ENCODE data around the gene CACNG4. TPM values are rescaled to one million over a fixed set of nuclear protein-coding genes. Genes with fewer than 3 reads are reported as not detected.

Gene CACNG4
- total and polyA plus RNA-seq, 2 experiments from 2014 or later: 1.6 to 4.1 TPM

DNA sequence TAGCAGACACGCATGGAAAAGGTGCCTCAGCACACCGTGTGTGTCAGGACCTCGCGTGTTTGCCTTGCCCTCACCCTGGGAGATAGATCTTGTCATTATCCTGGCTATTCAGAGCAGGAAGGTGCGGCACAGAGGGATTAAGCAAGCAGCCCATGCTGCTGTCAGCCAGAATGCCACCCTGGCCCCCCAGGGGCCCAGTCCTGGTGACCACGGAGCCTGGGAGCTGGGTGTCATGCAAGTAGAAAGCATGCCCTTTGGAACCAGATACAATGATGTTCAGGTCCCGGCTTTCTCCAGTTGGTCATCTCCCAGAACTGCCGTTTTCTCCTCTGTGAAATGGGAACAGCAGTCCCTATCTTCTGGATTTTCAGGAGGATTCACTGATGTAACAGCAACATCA is 29.9 kb downstream of the CACNG4 start:
- Mint-ChIP-seq H3K4me3 (no peak overlapping the region), H3K4me1 (no peaks in the 10 kb centered on the region), H3K9me3 (no peaks in the 10 kb centered on the region), H3K27me3 (ENCODE audit: insufficient read depth, low read depth, poor library complexity) (peaks cover 1% of the 10 kb centered on the region), H3K36me3 (ENCODE audit: low read depth) (no peaks in the 10 kb centered on the region), H3K27ac (no peak overlapping the region)
- H3K36me3 ChIP-seq (ENCODE audit: insufficient read depth): no peaks in the 10 kb centered on the region
- no peak for DNase-seq (ENCODE audit: low spot score)
- H3K27ac ChIP-seq (ENCODE audit: low read depth): no peak overlapping the region
- H3K9me2 ChIP-seq (ENCODE audit: insufficient read depth): no peaks in the 10 kb centered on the region
- no peak overlapping the region for H3K4me2 ChIP-seq
- ATAC-seq: no peak
- H3K79me2 ChIP-seq (replicated peaks; ENCODE audit: insufficient read depth): no peaks in the 10 kb centered on the region
- TF ChIP-seq CREB1 (CRISPR knock-in tag; IDR thresholded peaks at IDR 0.05; ENCODE audit: low read depth) (no peak), JUNB (IDR thresholded peaks at IDR 0.05; ENCODE audit: unreplicated experiment) (no peak), ZNF114 (CRISPR knock-in tag; IDR thresholded peaks at IDR 0.05) (no peak), EZH2phosphoT487 (IDR thresholded peaks at IDR 0.05; ENCODE audit: unreplicated experiment) (no peak), STAT1 (IDR thresholded peaks at IDR 0.05; ENCODE audit: unreplicated experiment) (no peak), POLR2AphosphoS5 (IDR thresholded peaks at IDR 0.05; ENCODE audit: low read depth) (no peak), ZNF331 (CRISPR knock-in tag; IDR thresholded peaks at IDR 0.05; ENCODE audit: low read depth) (no peak), NANOG (IDR thresholded peaks at IDR 0.05; ENCODE audit: borderline replicate concordance) (no peak), EZH2 (IDR thresholded peaks at IDR 0.05; ENCODE audit: low read depth, unreplicated experiment) (no peak)
- TF ChIP-seq, protein P1, sequence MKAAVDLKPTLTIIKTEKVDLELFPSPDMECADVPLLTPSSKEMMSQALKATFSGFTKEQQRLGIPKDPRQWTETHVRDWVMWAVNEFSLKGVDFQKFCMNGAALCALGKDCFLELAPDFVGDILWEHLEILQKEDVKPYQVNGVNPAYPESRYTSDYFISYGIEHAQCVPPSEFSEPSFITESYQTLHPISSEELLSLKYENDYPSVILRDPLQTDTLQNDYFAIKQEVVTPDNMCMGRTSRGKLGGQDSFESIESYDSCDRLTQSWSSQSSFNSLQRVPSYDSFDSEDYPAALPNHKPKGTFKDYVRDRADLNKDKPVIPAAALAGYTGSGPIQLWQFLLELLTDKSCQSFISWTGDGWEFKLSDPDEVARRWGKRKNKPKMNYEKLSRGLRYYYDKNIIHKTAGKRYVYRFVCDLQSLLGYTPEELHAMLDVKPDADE (IDR thresholded peaks at IDR 0.05): no peak
- TF ChIP-seq, protein P2, sequence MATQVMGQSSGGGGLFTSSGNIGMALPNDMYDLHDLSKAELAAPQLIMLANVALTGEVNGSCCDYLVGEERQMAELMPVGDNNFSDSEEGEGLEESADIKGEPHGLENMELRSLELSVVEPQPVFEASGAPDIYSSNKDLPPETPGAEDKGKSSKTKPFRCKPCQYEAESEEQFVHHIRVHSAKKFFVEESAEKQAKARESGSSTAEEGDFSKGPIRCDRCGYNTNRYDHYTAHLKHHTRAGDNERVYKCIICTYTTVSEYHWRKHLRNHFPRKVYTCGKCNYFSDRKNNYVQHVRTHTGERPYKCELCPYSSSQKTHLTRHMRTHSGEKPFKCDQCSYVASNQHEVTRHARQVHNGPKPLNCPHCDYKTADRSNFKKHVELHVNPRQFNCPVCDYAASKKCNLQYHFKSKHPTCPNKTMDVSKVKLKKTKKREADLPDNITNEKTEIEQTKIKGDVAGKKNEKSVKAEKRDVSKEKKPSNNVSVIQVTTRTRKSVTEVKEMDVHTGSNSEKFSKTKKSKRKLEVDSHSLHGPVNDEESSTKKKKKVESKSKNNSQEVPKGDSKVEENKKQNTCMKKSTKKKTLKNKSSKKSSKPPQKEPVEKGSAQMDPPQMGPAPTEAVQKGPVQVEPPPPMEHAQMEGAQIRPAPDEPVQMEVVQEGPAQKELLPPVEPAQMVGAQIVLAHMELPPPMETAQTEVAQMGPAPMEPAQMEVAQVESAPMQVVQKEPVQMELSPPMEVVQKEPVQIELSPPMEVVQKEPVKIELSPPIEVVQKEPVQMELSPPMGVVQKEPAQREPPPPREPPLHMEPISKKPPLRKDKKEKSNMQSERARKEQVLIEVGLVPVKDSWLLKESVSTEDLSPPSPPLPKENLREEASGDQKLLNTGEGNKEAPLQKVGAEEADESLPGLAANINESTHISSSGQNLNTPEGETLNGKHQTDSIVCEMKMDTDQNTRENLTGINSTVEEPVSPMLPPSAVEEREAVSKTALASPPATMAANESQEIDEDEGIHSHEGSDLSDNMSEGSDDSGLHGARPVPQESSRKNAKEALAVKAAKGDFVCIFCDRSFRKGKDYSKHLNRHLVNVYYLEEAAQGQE (IDR thresholded peaks at IDR 0.05; ENCODE audit: unreplicated experiment): no peak
- TF ChIP-seq, protein P3, sequence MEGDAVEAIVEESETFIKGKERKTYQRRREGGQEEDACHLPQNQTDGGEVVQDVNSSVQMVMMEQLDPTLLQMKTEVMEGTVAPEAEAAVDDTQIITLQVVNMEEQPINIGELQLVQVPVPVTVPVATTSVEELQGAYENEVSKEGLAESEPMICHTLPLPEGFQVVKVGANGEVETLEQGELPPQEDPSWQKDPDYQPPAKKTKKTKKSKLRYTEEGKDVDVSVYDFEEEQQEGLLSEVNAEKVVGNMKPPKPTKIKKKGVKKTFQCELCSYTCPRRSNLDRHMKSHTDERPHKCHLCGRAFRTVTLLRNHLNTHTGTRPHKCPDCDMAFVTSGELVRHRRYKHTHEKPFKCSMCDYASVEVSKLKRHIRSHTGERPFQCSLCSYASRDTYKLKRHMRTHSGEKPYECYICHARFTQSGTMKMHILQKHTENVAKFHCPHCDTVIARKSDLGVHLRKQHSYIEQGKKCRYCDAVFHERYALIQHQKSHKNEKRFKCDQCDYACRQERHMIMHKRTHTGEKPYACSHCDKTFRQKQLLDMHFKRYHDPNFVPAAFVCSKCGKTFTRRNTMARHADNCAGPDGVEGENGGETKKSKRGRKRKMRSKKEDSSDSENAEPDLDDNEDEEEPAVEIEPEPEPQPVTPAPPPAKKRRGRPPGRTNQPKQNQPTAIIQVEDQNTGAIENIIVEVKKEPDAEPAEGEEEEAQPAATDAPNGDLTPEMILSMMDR (conservative IDR thresholded peaks at IDR 0.05; ENCODE audit: low read depth in 2 of 2): no peak
- TF ChIP-seq, protein P4, sequence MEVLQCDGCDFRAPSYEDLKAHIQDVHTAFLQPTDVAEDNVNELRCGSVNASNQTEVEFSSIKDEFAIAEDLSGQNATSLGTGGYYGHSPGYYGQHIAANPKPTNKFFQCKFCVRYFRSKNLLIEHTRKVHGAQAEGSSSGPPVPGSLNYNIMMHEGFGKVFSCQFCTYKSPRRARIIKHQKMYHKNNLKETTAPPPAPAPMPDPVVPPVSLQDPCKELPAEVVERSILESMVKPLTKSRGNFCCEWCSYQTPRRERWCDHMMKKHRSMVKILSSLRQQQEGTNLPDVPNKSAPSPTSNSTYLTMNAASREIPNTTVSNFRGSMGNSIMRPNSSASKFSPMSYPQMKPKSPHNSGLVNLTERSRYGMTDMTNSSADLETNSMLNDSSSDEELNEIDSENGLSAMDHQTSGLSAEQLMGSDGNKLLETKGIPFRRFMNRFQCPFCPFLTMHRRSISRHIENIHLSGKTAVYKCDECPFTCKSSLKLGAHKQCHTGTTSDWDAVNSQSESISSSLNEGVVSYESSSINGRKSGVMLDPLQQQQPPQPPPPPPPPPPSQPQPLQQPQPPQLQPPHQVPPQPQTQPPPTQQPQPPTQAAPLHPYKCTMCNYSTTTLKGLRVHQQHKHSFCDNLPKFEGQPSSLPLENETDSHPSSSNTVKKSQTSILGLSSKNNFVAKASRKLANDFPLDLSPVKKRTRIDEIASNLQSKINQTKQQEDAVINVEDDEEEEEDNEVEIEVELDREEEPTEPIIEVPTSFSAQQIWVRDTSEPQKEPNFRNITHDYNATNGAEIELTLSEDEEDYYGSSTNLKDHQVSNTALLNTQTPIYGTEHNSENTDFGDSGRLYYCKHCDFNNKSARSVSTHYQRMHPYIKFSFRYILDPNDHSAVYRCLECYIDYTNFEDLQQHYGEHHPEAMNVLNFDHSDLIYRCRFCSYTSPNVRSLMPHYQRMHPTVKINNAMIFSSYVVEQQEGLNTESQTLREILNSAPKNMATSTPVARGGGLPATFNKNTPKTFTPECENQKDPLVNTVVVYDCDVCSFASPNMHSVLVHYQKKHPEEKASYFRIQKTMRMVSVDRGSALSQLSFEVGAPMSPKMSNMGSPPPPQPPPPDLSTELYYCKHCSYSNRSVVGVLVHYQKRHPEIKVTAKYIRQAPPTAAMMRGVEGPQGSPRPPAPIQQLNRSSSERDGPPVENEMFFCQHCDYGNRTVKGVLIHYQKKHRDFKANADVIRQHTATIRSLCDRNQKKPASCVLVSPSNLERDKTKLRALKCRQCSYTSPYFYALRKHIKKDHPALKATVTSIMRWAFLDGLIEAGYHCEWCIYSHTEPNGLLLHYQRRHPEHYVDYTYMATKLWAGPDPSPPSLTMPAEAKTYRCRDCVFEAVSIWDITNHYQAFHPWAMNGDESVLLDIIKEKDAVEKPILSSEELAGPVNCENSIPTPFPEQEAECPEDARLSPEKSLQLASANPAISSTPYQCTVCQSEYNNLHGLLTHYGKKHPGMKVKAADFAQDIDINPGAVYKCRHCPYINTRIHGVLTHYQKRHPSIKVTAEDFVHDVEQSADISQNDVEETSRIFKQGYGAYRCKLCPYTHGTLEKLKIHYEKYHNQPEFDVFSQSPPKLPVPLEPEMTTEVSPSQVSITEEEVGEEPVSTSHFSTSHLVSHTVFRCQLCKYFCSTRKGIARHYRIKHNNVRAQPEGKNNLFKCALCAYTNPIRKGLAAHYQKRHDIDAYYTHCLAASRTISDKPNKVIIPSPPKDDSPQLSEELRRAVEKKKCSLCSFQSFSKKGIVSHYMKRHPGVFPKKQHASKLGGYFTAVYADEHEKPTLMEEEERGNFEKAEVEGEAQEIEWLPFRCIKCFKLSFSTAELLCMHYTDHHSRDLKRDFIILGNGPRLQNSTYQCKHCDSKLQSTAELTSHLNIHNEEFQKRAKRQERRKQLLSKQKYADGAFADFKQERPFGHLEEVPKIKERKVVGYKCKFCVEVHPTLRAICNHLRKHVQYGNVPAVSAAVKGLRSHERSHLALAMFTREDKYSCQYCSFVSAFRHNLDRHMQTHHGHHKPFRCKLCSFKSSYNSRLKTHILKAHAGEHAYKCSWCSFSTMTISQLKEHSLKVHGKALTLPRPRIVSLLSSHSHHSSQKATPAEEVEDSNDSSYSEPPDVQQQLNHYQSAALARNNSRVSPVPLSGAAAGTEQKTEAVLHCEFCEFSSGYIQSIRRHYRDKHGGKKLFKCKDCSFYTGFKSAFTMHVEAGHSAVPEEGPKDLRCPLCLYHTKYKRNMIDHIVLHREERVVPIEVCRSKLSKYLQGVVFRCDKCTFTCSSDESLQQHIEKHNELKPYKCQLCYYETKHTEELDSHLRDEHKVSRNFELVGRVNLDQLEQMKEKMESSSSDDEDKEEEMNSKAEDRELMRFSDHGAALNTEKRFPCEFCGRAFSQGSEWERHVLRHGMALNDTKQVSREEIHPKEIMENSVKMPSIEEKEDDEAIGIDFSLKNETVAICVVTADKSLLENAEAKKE (CRISPR knock-in tag; IDR thresholded peaks at IDR 0.05): no peak
- H4K20me1 ChIP-seq (replicated peaks; ENCODE audit: insufficient read depth): no peaks in the 10 kb centered on the region
- H2AFZ ChIP-seq: no peak overlapping the region
- no peaks in the 10 kb centered on the region for H3F3A ChIP-seq (replicated peaks; ENCODE audit: low read depth)
- H3K27me3 ChIP-seq (ENCODE audit: insufficient read depth): no peaks in the 10 kb centered on the region
- H3K4me3 ChIP-seq: no peak overlapping the region
- H3K4me1 ChIP-seq (ENCODE audit: insufficient read depth): no peaks in the 10 kb centered on the region

Data from GM23338 (cell line).